GM23338 (cell line): ENCODE measurements around the gene SLC36A4. TPM values are rescaled to one million over a fixed set of nuclear protein-coding genes. Genes with fewer than 3 reads are reported as not detected.

Source experiments
- ATAC-seq: fragments of 200-7000 bp; cut with Tn5 transposase; 3 replicates; pipeline ENCODE4 v1.9.1; 2020
- DNase-seq: peaks from one replicate; pipeline ENCODE4 v3.0.0-alpha.2; 2015; ENCODE audit warnings: low spot score
- H2AFZ ChIP-seq: fragments of 200-600 bp; sonication (generic); 2 replicates; pipeline ENCODE4 v1.8.0; 2016; ENCODE audit warnings: antibody characterized with exemption, mild to moderate bottlenecking, moderate library complexity
- H3F3A ChIP-seq: fragments of 200-600 bp; sonication (generic); replicated peaks from 2 replicates; pipeline ENCODE4 v1.8.0; 2017; ENCODE audit warnings: antibody characterized with exemption, mixed run types, low read depth
- H3K27ac ChIP-seq: fragments of 200-600 bp; sonication (generic); 2 replicates; pipeline ENCODE4 v1.6.1; 2016; ENCODE audit warnings: low read depth
- H3K27me3 ChIP-seq: fragments of 200-600 bp; sonication (generic); 2 replicates; pipeline ENCODE4 v1.8.0; 2016; ENCODE audit warnings: mild to moderate bottlenecking, mixed run types, moderate library complexity; ENCODE audit not compliant: insufficient read depth
- H3K36me3 ChIP-seq: fragments of 200-600 bp; sonication (generic); 2 replicates; pipeline ENCODE4 v1.8.0; 2016; ENCODE audit warnings: mild to moderate bottlenecking; ENCODE audit not compliant: insufficient read depth
- H3K4me1 ChIP-seq: fragments of 200-600 bp; sonication (generic); 2 replicates; pipeline ENCODE4 v1.8.0; 2016; ENCODE audit warnings: mild to moderate bottlenecking, moderate library complexity; ENCODE audit not compliant: insufficient read depth
- H3K4me2 ChIP-seq: fragments of 200-600 bp; sonication (generic); 2 replicates; pipeline ENCODE4 v1.7.1; 2017; ENCODE audit warnings: mixed run types
- H3K4me3 ChIP-seq: fragments of 200-600 bp; sonication (generic); 2 replicates; pipeline ENCODE4 v1.6.1; 2016; ENCODE audit warnings: mixed run types
- H3K79me2 ChIP-seq: fragments of 200-600 bp; sonication (generic); replicated peaks from 2 replicates; pipeline ENCODE4 v1.8.0; 2017; ENCODE audit warnings: mild to moderate bottlenecking; ENCODE audit not compliant: insufficient read depth
- H3K9me2 ChIP-seq: fragments of 200-600 bp; sonication (generic); 2 replicates; pipeline ENCODE4 v1.8.0; 2017; ENCODE audit not compliant: insufficient read depth
- H4K20me1 ChIP-seq: fragments of 200-600 bp; sonication (generic); replicated peaks from 2 replicates; pipeline ENCODE4 v1.8.0; 2017; ENCODE audit warnings: mild to moderate bottlenecking; ENCODE audit not compliant: insufficient read depth
- H3K27ac Mint-ChIP-seq: 2 replicates; pipeline ENCODE4 v1.8.0; 2020; ENCODE audit warnings: inconsistent platforms, mild to moderate bottlenecking, moderate library complexity, mixed read lengths
- H3K27me3 Mint-ChIP-seq: 3 replicates; pipeline ENCODE4 v1.8.0; 2022; ENCODE audit warnings: low read depth, mild to moderate bottlenecking, moderate library complexity, mixed read lengths, inconsistent platforms; ENCODE audit not compliant: insufficient read depth, poor library complexity
- H3K36me3 Mint-ChIP-seq: 3 replicates; pipeline ENCODE4 v1.8.0; 2021; ENCODE audit warnings: low read depth, mild to moderate bottlenecking, inconsistent platforms, moderate library complexity, mixed read lengths
- H3K4me1 Mint-ChIP-seq: 3 replicates; pipeline ENCODE4 v1.8.0; 2020; ENCODE audit warnings: mild to moderate bottlenecking, inconsistent platforms, mixed read lengths
- H3K4me3 Mint-ChIP-seq: 3 replicates; pipeline ENCODE4 v1.8.0; 2021; ENCODE audit warnings: moderate library complexity, mild to moderate bottlenecking, inconsistent platforms, mixed read lengths
- H3K9me3 Mint-ChIP-seq: 3 replicates; pipeline ENCODE4 v1.8.0; 2020; ENCODE audit warnings: moderate library complexity, mild to moderate bottlenecking, inconsistent platforms, mixed read lengths
- CREB1 ChIP-seq: fragments of 250-450 bp; sonication (Bioruptor Pico); IDR thresholded peaks from 2 replicates; pipeline ENCODE4 v1.5.0; 2020; ENCODE audit warnings: low read depth, mild to moderate bottlenecking, moderate library complexity
- EZH2 ChIP-seq: fragments of 200-600 bp; sonication (generic); IDR thresholded peaks from one replicate; pipeline ENCODE4 v1.8.0; 2017; ENCODE audit warnings: antibody characterized with exemption, mild to moderate bottlenecking, low read depth; ENCODE audit not compliant: unreplicated experiment
- EZH2phosphoT487 ChIP-seq: fragments of 200-600 bp; sonication (generic); IDR thresholded peaks from one replicate; pipeline ENCODE4 v1.8.1; 2018; ENCODE audit warnings: antibody characterized with exemption; ENCODE audit not compliant: unreplicated experiment
- JUNB ChIP-seq: IDR thresholded peaks from one replicate; pipeline ENCODE4 v1.6.1; 2016; ENCODE audit warnings: antibody characterized with exemption; ENCODE audit not compliant: unreplicated experiment
- NANOG ChIP-seq: IDR thresholded peaks from 2 replicates; pipeline ENCODE4 v1.6.1; 2016; ENCODE audit warnings: antibody characterized with exemption, borderline replicate concordance
- POLR2AphosphoS5 ChIP-seq: IDR thresholded peaks from 2 replicates; pipeline ENCODE4 v1.6.1; 2016; ENCODE audit warnings: antibody characterized with exemption, low read depth
- STAT1 ChIP-seq: IDR thresholded peaks from one replicate; pipeline ENCODE4 v1.6.1; 2016; ENCODE audit warnings: antibody characterized with exemption; ENCODE audit not compliant: unreplicated experiment
- ZNF114 ChIP-seq: fragments of 250-450 bp; sonication (Bioruptor Pico); IDR thresholded peaks from 2 replicates; pipeline ENCODE4 v1.5.0; 2020; ENCODE audit warnings: mild to moderate bottlenecking, moderate library complexity
- ZNF331 ChIP-seq: fragments of 250-450 bp; sonication (Bioruptor Pico); IDR thresholded peaks from 2 replicates; pipeline ENCODE4 v1.5.0; 2020; ENCODE audit warnings: low read depth, mild to moderate bottlenecking, moderate library complexity
- polyA plus RNA-seq: library from polyadenylated mRNA; unstranded; fragments of >200 nt; fragmentation: Nextera tagmentation; extraction: Ambion mirVana; gene quantifications from 2 replicates; pipeline ENCODE4 v1.2.1, GENCODE V29; 2016
- total RNA-seq: library from RNA; depleted of rRNA; stranded (reverse); fragments of >200 nt; shearing (Covaris generic); gene quantifications from 2 replicates; pipeline ENCODE4 v1.2.3, GENCODE V29; 2014
- TF ChIP-seq, protein P1 (sequence below): IDR thresholded peaks from one replicate; pipeline ENCODE4 v1.6.1; 2018; ENCODE audit warnings: antibody characterized with exemption; ENCODE audit not compliant: unreplicated experiment
- TF ChIP-seq, protein P2 (sequence below): IDR thresholded peaks from 2 replicates; pipeline ENCODE4 v1.6.1; 2016; ENCODE audit warnings: antibody characterized with exemption
- TF ChIP-seq, protein P3 (sequence below), 2 experiments: fragments of 200-600 bp in 1 of 2; sonication (generic) in 1 of 2; conservative IDR thresholded peaks; 2 replicates each; pipeline versions ENCODE4 v1.5.1 to v1.6.1; 2016 to 2017; ENCODE audit warnings: antibody characterized with exemption in 2 of 2, low read depth in 2 of 2, mild to moderate bottlenecking in 2 of 2, moderate library complexity in 1 of 2

Gene SLC36A4
- total and polyA plus RNA-seq, 2 experiments from 2014 or later, result 24.9 to 34.6 TPM

DNA sequence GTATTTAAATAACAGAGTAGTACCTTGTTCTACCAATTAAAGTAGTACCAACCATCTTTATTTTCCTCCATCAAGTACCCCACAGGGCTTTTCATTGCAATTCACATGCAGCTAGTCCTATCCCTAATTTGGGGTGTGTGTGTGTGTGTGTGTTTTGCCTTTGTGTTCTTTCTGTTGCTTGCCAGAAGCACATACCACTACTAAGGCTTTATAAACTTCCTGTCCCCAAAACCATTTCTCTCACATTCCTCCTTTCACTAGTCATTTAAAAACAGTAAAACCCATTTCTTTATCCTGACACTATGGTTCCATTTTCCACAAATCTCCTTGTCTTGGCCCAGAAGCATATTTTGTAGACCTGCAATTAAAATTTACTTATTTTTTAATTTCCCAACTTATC lies 54.6 kb downstream of the SLC36A4 start:
- no peaks in the 10 kb centered on the region for H3K4me1 Mint-ChIP-seq
- Histone ChIP-seq H4K20me1 (no peaks in the 10 kb centered on the region), H3K4me3 (no peak overlapping the region), H3K79me2 (no peaks in the 10 kb centered on the region), H3F3A (no peaks in the 10 kb centered on the region), H3K27me3 (no peaks in the 10 kb centered on the region), H3K4me1 (no peaks in the 10 kb centered on the region), H3K27ac (no peak overlapping the region), H3K36me3 (no peaks in the 10 kb centered on the region), H3K9me2 (no peaks in the 10 kb centered on the region), H2AFZ (no peak overlapping the region), H3K4me2 (no peak overlapping the region)
- H3K9me3 Mint-ChIP-seq, result peaks cover 4% of the 10 kb centered on the region; the same call in 1 of the 3 replicates
- H3K4me3 Mint-ChIP-seq, result no peak overlapping the region
- TF ChIP-seq CREB1 (CRISPR knock-in tag) (no peak), STAT1 (no peak), ZNF114 (CRISPR knock-in tag) (no peak), JUNB (no peak), EZH2 (no peak), NANOG (no peak), POLR2AphosphoS5 (no peak)
- TF ChIP-seq, protein P1, sequence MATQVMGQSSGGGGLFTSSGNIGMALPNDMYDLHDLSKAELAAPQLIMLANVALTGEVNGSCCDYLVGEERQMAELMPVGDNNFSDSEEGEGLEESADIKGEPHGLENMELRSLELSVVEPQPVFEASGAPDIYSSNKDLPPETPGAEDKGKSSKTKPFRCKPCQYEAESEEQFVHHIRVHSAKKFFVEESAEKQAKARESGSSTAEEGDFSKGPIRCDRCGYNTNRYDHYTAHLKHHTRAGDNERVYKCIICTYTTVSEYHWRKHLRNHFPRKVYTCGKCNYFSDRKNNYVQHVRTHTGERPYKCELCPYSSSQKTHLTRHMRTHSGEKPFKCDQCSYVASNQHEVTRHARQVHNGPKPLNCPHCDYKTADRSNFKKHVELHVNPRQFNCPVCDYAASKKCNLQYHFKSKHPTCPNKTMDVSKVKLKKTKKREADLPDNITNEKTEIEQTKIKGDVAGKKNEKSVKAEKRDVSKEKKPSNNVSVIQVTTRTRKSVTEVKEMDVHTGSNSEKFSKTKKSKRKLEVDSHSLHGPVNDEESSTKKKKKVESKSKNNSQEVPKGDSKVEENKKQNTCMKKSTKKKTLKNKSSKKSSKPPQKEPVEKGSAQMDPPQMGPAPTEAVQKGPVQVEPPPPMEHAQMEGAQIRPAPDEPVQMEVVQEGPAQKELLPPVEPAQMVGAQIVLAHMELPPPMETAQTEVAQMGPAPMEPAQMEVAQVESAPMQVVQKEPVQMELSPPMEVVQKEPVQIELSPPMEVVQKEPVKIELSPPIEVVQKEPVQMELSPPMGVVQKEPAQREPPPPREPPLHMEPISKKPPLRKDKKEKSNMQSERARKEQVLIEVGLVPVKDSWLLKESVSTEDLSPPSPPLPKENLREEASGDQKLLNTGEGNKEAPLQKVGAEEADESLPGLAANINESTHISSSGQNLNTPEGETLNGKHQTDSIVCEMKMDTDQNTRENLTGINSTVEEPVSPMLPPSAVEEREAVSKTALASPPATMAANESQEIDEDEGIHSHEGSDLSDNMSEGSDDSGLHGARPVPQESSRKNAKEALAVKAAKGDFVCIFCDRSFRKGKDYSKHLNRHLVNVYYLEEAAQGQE, result no peak
- H3K27ac Mint-ChIP-seq, result no peak overlapping the region
- H3K27me3 Mint-ChIP-seq, result no peaks in the 10 kb centered on the region
- H3K36me3 Mint-ChIP-seq, result no peaks in the 10 kb centered on the region
- ATAC-seq, result no peak
- DNase-seq, result no peak

DNA sequence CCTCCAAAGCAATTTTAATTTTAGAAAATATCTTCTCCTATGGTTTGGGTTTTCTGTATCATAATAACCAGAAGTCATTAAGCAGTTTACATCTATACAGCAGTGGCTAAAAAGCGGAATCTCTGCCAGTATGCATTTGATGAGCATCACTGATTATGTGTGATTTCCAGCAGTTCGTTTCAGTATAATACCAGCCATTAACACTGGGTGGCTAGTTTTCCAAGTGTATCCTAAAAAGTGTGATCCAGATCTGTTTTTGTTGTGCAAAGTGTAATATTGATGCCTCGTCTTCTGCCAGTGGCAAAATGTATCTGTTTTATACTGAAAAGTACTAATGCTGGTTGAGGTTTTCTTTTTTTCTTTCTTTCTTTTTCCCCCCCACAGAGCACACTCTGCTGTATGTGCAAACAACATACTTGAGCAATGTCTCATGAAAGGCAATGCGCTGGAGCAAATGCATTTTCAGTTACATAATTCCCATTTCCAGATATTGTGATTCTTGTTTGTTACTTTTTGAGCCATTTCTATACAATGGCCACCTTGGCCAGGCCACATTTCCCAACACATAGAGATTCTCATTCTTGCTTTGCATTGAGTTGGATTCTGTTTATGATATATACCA lies 64.2 kb downstream of the SLC36A4 start:
- H3K4me3 ChIP-seq, result no peak overlapping the region
- ATAC-seq (no peak), DNase-seq (no peak)
- H3K4me1 ChIP-seq, result no peaks in the 10 kb centered on the region
- no peaks in the 10 kb centered on the region for H3K36me3 ChIP-seq
- no peak overlapping the region for H3K27ac Mint-ChIP-seq
- no peaks in the 10 kb centered on the region for H4K20me1 ChIP-seq
- H3F3A ChIP-seq, result no peaks in the 10 kb centered on the region
- no peak overlapping the region for H2AFZ ChIP-seq
- H3K27ac ChIP-seq, result no peak overlapping the region
- no peaks in the 10 kb centered on the region for H3K27me3 Mint-ChIP-seq
- no peak overlapping the region for H3K4me3 Mint-ChIP-seq
- H3K9me2 ChIP-seq, result no peaks in the 10 kb centered on the region
- peaks cover 2% of the 10 kb centered on the region; the same call in 1 of the 3 replicates for H3K4me1 Mint-ChIP-seq
- H3K79me2 ChIP-seq, result no peaks in the 10 kb centered on the region
- peaks cover 9% of the 10 kb centered on the region; the same call in 2 of the 3 replicates for H3K36me3 Mint-ChIP-seq
- no peaks in the 10 kb centered on the region for H3K27me3 ChIP-seq
- H3K4me2 ChIP-seq, result no peak overlapping the region
- H3K9me3 Mint-ChIP-seq, result no peaks in the 10 kb centered on the region
- TF ChIP-seq ZNF331 (CRISPR knock-in tag) (no peak), CREB1 (CRISPR knock-in tag) (no peak), STAT1 (no peak), POLR2AphosphoS5 (no peak), EZH2phosphoT487 (no peak), ZNF114 (CRISPR knock-in tag) (no peak), EZH2 (no peak), NANOG (no peak), JUNB (no peak)
- TF ChIP-seq, protein P2, sequence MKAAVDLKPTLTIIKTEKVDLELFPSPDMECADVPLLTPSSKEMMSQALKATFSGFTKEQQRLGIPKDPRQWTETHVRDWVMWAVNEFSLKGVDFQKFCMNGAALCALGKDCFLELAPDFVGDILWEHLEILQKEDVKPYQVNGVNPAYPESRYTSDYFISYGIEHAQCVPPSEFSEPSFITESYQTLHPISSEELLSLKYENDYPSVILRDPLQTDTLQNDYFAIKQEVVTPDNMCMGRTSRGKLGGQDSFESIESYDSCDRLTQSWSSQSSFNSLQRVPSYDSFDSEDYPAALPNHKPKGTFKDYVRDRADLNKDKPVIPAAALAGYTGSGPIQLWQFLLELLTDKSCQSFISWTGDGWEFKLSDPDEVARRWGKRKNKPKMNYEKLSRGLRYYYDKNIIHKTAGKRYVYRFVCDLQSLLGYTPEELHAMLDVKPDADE, result no peak
- TF ChIP-seq, protein P3, sequence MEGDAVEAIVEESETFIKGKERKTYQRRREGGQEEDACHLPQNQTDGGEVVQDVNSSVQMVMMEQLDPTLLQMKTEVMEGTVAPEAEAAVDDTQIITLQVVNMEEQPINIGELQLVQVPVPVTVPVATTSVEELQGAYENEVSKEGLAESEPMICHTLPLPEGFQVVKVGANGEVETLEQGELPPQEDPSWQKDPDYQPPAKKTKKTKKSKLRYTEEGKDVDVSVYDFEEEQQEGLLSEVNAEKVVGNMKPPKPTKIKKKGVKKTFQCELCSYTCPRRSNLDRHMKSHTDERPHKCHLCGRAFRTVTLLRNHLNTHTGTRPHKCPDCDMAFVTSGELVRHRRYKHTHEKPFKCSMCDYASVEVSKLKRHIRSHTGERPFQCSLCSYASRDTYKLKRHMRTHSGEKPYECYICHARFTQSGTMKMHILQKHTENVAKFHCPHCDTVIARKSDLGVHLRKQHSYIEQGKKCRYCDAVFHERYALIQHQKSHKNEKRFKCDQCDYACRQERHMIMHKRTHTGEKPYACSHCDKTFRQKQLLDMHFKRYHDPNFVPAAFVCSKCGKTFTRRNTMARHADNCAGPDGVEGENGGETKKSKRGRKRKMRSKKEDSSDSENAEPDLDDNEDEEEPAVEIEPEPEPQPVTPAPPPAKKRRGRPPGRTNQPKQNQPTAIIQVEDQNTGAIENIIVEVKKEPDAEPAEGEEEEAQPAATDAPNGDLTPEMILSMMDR (conservative IDR thresholded peaks at IDR 0.05; ENCODE audit: low read depth in 2 of 2), result no peak
- TF ChIP-seq, protein P1, result no peak
